Nephron progenitor cell (in vitro differentiated cells): ENCODE measurements around the gene DARS2.
A peak's percentile ranks its signal among the peaks of the same experiment; 100 is the strongest.

Experiments used
- DNase-seq: peaks from one replicate; pipeline ENCODE4 v3.0.0; 2021
- H3K27ac Mint-ChIP-seq: 2 replicates; pipeline ENCODE4 v1.8.0; 2021; ENCODE audit warnings: mild to moderate bottlenecking, moderate library complexity, mixed read lengths
- H3K27me3 Mint-ChIP-seq: 2 replicates; pipeline ENCODE4 v1.8.0; 2021; ENCODE audit warnings: mild to moderate bottlenecking, low read depth, mixed read lengths; ENCODE audit not compliant: poor library complexity
- H3K36me3 Mint-ChIP-seq: 2 replicates; pipeline ENCODE4 v1.8.0; 2021; ENCODE audit warnings: low read depth, mixed read lengths
- H3K4me1 Mint-ChIP-seq: 2 replicates; pipeline ENCODE4 v1.8.0; 2021; ENCODE audit warnings: mixed read lengths
- H3K4me3 Mint-ChIP-seq: 2 replicates; pipeline ENCODE4 v1.8.0; 2021; ENCODE audit warnings: mild to moderate bottlenecking, moderate library complexity, mixed read lengths
- H3K9me3 Mint-ChIP-seq: 2 replicates; pipeline ENCODE4 v1.8.0; 2021; ENCODE audit warnings: mild to moderate bottlenecking, moderate library complexity, mixed read lengths
- CTCF ChIP-seq: fragments of 200-600 bp; sonication (generic); IDR thresholded peaks from 2 replicates; pipeline ENCODE4 v1.5.0; 2021; ENCODE audit warnings: antibody characterized with exemption

The DARS2 gene

GRCh38 chr1:173867753-173868265 is 43.3 kb downstream of the DARS2 start, which contains the start of gene GAS5:
Gene GAS5, minus strand, starts transcription at chr1:173867989.
- Mint-ChIP-seq H3K4me3 (peak within 1 kb of the TSS; percentile 94), H3K27ac (peak within 1 kb of the TSS; percentile 99)

GRCh38 chr1:173868266-173869020 is 44.0 kb downstream of the DARS2 start, which contains the start of gene ZBTB37:
Gene ZBTB37, plus strand, starts transcription at chr1:173868380. Its CDS starts 1,846 bp downstream, at chr1:173870226.
- H3K27me3 Mint-ChIP-seq = peaks cover 4% of the 10 kb centered on the region
- DNase-seq = peak; percentile 91
- peaks cover 63% of the 10 kb centered on the region for H3K4me1 Mint-ChIP-seq
- no peak for TF ChIP-seq CTCF
- H3K4me3 Mint-ChIP-seq = peak within 1 kb of the TSS; percentile 94
- H3K27ac Mint-ChIP-seq = peak within 1 kb of the TSS; percentile 99
- peaks cover 64% of the 10 kb centered on the region for H3K36me3 Mint-ChIP-seq
- H3K9me3 Mint-ChIP-seq = no peaks in the 10 kb centered on the region

More at GRCh38 chr1:173867753-173868265, 43.3 kb downstream of the DARS2 start, which contains the start of gene GAS5:
- no peak for TF ChIP-seq CTCF
- Mint-ChIP-seq H3K36me3 (peaks cover 61% of the 10 kb centered on the region), H3K4me1 (peaks cover 63% of the 10 kb centered on the region), H3K27me3 (peaks cover 4% of the 10 kb centered on the region), H3K9me3 (no peaks in the 10 kb centered on the region)
- DNase-seq = peak; percentile 99

- H3K4me1 Mint-ChIP-seq = peaks cover 59% of the 10 kb centered on the region
- DNase-seq = no peak
Measured at GRCh38 chr1:173869021-173869359, 44.5 kb downstream of the DARS2 start.

GRCh38 chr1:173870252-173871075 is 46.0 kb downstream of the DARS2 start:
- no peak for DNase-seq
- peaks cover 56% of the 10 kb centered on the region for H3K36me3 Mint-ChIP-seq
- no peaks in the 10 kb centered on the region for H3K9me3 Mint-ChIP-seq
- peaks cover 45% of the 10 kb centered on the region for H3K4me1 Mint-ChIP-seq
- no peak overlapping the region for H3K27ac Mint-ChIP-seq
- peaks cover 4% of the 10 kb centered on the region for H3K27me3 Mint-ChIP-seq
- no peak for TF ChIP-seq CTCF
- no peak overlapping the region for H3K4me3 Mint-ChIP-seq

More at GRCh38 chr1:173869021-173869359, 44.5 kb downstream of the DARS2 start:
- Mint-ChIP-seq H3K27me3 (peaks cover 4% of the 10 kb centered on the region), H3K4me3 (peak overlapping the region; percentile 94), H3K9me3 (no peaks in the 10 kb centered on the region), H3K27ac (peak overlapping the region; percentile 92), H3K36me3 (peaks cover 63% of the 10 kb centered on the region)
- no peak for TF ChIP-seq CTCF

GRCh38 chr1:173871091-173871490 is 46.6 kb downstream of the DARS2 start:
- Mint-ChIP-seq H3K9me3 (no peaks in the 10 kb centered on the region), H3K4me1 (peaks cover 38% of the 10 kb centered on the region), H3K27me3 (peaks cover 4% of the 10 kb centered on the region), H3K4me3 (no peak overlapping the region), H3K36me3 (peaks cover 56% of the 10 kb centered on the region), H3K27ac (no peak overlapping the region)
- no peak for TF ChIP-seq CTCF
- DNase-seq = no peak
